ENCODE measurements around the gene NACC2.
A peak's percentile ranks its signal among the peaks of the same experiment; 100 is the strongest.

The NACC2 gene

DNA sequence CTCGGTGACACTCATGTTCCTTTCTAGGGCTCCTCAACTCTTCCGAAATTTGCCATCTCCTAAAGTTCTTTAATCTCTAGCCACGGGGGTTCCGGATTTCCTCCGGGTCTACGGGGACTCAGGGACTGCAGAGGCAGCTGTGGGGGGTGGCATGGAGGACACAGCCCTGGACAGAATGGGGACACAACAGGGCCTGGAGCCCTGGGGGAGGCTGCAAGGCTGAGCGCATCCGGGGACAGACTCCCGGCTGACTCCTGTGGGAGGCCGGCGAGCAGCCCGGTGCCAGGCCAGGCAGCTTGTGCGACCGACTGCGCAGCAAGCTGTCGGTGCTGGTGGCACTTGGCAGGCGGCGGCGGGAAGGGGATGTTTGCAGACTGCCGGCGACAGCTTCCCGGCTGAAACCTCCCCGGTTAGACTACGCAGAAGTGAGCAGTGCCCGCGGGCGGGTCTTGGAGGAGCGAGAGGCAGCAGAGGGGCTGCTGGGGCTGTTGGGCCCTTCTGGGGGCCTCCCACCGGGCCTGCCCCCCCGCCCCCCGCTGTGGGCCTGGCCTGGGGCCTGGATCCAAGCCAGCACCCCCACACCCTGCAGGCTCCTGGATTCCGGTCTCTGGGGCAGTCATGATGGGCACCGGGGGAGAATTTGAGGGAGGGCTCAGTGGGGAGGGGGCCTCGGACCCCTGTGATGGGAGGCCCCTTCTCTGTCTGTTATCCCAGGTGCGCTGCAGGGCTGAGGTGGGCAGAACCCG, 105.2 kb downstream of the NACC2 start:
- DNase-seq, result peak in 1 of 2 experiments; percentile 47

DNA sequence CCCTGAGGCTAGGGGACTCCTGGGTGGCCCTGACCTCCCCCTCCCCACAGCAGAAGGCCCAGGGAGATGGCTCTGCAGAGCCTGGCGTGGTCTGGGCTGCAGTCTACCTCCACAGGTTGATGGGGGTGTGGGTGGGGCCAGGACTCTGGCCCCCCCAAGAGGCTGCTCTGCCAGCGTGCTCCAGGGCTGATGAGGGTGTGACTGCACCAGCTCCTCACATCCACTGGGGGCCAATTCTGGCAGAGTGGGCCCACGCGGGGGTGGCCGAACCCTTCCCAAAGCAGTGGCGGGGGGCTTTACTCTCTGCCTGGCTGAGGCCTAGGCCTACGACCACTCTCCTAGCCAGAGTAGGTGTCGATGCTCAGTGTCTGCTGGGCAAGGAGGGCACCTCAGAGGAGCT, 105.9 kb downstream of the NACC2 start:
- DNase-seq, result no peak

DNA sequence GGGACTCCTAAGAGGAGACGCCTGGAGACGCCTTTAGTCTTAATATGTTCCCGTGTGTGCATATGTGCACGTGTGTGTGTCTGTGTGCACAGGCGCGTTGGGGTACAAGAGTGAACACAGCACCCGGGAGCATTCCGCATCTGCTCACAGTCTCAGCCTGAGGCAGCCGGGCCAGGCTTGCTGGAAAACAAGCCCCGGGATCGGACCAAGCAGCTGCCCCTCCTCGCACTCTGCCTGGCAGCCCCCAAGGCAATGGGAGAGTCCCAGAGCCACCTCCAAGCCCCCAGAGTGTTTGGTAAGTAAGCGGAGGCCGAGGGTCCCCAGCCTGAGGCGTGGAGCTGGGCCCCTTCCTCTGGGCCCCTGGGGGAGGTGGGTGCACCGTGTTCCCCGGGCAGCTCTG, 106.6 kb downstream of the NACC2 start:
- no peak for DNase-seq

DNA sequence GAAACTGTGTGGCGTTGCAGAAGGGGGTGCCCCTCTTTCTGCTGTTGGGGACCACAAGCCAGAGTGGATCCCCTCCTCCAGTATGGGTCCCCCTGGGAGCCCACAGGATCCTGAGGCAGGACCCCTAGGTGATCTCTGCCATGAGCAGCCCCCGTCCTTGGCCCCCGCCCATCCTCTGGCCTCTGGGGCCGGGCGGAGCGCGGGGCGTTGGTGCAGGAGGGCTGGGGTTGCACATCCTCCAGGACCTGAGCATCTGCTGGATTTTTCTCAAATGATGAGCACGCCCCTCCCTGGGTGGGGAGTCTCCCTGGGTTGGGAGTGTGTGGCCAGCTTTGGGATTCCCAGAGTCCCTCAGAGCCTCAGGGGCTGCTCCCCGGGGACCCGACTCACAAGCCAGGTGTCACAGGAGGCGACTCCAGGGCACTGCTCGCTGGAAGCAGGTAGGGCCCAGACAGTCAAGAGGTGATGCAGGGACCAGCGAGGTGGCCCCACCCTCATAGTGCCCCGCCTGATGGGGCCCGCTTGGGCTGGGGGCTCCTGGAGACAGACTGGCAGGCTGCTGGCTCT, 107.2 kb downstream of the NACC2 start:
- no peak for DNase-seq

DNA sequence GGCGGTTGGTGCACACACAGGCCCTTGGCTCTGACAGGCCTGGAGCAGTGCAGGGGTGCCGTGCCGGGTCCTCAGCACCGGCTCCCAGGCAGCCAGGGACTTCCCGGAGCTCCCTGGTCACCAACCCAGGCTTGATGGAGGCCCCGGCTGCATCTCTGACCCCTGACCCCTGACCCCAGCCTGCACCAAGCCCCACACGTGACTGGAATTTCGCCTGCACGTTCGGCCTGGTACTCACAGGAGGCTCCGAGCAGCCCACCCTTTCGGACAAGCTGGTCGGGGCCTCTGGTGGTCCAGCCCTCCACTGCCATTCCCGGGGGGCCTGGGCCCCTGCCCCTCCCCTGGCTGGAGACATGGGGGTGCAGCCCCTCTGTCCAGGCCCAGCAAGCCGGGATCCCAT, 108.5 kb downstream of the NACC2 start:
- DNase-seq, result no peak

DNA sequence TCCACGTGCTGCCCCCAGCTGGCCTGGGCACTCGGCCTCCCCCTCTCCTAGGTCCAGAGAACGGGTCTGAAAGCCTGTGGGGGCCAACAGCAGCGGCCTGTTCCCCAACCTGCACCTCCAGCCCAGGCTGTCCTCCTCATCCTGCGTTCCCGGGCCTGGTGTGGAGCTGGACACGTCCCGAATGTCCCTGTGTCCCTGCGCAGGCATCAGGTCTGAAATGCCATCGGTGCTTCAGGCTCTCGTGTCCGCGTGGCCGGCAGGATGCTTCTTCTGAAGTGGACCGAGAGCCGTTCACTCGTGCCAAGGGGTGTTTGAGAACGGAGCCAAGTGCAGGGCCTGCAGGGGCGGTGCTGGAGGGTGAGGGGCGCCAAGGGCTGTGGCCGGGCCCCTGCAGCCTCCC, 109.2 kb downstream of the NACC2 start:
- no peak for DNase-seq

DNA sequence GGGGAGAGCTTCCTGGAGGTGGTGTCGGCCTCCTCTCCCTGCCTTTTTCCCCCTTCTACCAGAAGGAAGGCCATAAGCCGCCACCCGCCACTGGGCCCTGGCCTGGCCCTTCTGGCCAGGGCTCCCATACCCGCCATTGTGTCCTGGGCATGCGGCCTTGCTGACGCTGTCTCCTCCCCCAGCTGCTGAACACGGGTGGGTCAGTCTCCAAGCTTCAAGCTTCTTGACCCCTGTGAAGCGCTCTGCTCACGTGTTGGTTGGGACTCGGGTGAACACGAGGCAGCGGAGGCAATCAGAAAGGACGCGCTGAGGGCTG, 109.7 kb downstream of the NACC2 start:
- DNase-seq, result no peak

DNA sequence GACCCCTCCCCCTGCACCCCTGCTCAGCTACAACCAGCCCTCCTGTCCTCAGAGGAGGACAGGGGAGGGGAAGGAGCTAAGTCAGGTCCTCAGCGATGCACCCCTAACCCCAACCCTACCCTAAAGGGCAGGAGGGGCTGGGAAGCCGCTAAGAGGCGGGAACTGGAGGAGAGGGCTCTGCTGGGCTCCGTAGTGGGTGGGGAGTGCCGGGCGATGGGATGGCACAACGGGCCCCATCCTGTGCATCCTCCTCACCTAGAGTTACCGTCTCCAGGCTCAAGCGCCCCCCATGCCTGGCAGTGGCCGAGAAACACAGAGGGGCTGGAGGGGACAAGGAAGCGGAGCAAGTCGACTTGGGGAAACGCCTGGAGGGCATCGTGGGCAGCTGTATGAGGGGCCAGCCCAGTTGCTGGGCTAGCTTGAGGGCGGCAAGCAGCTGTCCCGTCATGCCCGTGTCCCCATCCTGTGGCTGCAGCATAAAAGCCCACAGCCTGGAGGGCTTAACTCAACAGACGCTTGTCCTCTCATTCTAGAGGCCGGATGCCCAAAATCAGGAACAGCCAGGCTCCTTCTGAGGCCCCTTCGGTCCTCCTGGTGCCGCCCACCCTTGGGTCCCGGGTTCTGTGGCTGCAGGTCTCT, 110.9 kb downstream of the NACC2 start:
- no peak for DNase-seq

DNA sequence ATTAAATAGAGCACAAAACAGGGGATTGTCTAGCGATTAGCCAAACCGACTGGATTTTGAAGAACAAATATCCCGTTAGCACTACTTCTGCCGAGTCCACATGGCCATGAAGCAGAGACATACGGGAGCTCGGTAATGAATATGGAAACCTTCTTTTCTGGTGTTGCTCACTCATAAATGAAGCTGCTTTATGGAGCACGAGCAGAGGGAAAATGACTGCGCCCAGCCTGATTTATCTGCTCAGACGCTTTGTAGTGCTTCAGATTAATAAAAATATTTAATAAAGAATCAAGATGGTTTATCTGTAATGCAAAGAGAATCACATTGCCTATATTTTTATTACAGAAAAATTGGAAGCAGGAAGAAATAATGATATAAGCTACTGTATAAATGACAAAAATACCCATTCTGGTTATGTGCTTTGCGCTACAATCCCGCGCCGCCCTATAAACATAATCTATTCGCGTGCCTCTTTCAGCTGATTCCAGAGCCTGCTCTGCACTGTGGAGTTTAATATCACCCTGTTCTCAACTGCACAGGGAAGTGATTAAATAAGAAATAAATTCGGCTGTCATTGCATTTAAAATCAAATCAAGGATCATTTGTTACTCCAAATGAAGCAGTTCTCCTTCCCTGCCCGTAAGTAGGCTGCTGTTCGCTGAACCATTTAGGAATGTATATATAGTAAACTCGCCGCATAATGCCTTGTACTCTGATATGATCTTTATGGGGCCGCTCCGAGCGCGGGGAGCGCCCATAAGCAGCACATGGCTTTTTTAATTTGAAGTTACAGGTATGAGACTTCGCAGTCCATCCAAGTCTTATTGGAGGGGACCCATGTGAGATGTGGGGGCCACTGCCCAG, 111.6 kb downstream of the NACC2 start:
- DNase-seq, result no peak

DNA sequence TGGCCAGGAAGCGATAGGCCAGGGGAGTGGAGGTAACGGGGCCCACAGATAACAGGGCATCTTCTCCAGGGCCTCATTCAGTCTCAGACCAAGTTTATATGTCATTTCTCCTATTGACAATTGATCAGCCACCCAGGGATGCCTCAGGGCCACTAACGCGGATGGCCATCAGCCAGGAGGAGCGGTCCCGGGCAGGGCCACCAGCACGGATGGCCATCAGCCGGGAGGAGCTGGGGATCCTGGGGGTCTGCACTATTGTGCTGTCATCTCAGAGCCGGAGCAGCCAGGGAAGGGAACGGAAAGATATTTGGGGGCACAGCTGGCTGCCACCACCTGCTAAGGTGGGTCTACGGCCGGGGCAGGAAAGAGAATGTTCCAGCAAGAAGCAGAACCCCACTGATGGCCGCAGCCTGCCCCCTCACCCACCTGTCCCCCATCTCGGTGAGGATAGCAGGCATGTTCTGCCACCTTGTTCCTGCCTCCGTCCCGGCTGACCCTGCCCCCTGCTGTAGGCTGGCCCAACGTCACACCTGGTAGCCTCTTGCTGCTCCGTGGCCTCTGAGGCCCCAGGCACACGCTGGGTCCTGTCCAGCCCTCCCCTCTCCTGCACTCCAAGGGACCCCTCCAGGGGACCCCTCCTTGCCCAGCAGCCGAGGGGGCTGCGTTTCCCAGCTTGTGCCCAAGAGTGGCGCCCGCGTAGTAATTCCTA, 112.4 kb downstream of the NACC2 start:
- DNase-seq, result no peak

DNA sequence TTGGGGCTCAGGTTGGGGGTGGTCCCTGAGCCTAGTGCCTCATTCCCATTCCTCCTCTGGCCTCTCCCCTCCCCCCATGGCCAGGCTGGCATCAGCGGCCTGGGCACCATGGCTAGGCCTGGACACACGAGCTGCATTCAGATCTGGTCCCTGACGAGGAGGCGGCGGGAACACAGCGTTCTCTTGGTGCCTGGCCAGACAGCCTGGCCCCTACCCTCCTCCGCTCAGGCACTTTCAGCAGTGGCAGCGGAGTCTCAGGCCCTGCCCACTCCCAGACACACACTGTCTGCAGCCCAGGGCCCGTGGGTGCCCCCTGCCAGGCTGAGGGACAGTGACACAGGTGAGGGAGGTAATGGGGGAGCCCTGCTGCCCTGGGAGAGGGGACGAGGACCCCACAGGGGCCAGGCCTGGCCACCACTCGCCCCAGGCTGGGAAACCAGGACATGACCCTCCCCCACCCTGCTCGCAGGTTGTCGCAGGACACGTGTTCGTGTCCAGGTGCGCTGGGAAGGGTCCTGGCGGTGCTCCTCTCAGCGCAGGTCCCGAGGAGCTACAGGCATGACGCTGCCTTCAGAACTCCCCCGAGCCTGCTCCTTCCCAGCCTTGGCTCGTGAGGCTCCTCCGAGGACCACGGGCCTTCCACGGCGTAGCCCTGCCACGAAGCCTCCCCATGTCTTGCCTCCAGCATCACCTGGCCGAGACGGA, 114.0 kb downstream of the NACC2 start:
- no peak for DNase-seq

DNA sequence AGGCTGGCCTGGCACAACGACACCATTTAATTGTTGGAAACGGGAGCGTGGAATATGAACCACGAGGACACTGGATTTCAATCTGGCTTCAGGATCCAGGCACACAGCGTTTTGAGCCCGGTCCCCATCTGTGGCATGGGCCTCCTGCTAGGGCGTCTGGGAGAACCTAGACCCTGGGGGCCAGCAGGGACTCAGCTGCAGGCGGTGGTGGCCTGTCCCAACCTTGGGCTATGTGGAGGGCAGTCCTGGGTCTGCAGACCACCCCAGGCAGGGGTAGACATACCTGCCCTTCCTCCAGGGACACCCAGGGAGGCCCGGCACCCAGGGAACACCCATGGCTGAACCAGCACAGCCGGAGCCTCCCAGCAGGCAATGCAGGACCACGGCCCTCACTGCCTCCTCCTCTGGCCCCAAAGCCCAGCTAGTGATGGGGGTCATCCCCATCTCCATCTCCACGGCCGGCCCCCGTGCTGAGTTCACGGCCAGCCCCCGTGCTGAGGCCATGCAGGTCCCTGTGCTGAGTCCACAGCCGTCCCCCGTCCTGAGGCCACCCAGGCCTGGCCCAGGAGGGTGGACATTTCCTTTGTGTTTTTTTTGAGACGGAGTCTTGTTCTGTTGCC, 115.4 kb downstream of the NACC2 start:
- no peak for DNase-seq

DNA sequence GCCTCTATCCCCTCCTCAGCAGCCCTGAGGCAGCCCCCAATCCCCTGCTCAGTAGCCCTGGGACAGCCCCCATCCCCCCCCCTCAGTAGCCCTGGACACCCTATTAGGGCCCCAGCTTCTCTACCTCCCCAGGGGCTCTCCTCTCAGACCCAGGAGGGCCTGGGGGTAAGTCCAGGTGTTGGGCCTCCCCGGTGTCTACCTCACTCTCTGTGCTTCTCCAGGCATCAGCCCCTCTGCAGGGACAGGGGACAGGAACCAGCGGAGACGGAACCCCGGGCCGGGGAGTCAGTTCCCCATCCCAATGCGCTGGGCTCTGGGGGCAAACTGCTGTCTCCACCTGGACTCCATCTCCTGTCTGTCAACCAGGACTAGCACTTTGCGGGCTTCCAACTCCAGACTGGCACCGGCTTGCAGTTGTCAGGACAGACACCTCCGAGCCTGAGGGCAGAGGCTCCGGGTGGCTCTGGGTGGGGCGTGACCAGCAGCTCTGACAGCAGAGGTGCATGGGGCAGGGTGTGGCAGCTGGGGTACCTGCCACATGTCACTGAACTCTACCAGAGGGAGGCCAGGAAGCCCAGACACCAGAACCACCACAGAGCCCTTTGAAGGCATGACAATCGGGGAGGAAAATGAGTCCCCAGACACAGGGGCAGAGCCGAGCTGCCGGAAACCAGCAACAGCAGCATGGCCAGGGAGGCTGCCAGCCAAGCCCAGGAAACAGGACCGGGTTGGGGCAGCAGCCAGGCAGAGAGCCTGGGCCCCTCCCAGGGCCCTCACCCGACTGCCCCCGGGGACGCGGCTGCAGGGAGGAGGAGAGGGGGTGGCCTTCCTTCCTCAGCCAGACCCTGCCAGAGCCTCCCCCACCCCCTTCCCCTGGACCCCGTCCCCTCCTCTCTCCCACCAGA, 116.2 kb downstream of the NACC2 start:
- peak; percentile 33 to 49 for DNase-seq

DNA sequence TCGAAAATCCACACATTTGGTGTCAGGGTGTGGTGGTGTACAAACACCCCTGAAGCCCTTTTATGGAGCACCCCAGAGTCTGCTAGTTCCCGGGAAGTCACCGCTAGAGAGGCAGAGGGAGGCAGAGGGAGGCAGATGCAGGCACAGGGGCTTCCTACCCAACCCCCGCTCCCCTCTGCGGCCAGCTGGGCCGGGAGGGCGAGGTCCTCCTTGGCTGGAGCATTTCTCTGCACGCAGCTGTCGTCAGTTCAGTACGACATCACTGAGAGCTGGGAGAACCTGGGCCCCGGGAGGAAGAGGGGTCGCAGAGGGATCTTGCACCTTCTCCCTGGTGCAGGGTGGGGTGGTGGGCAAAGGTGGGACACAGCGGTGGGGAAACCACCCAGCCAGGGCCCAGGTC, 118.1 kb downstream of the NACC2 start:
- DNase-seq, result no peak

DNA sequence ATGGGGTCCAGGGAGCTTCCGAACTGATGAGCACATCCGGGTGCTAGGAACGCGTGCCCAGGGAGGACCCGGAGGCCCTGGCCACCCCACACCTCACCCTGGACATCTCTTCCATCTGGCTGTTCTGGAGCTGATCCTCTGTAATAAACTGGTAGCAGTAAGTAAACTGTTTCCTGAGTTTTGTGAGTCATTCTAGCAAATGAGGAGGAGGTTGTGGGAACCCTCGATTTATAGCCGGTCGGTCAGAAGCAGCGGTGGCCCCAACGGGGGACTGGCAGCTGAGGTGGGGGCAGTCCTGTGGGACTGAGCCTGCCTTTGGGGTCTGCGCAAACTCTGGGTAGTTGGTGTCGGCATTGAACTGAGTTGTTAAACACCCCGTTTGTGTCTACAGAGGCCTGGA, 118.6 kb downstream of the NACC2 start:
- DNase-seq, result no peak

DNA sequence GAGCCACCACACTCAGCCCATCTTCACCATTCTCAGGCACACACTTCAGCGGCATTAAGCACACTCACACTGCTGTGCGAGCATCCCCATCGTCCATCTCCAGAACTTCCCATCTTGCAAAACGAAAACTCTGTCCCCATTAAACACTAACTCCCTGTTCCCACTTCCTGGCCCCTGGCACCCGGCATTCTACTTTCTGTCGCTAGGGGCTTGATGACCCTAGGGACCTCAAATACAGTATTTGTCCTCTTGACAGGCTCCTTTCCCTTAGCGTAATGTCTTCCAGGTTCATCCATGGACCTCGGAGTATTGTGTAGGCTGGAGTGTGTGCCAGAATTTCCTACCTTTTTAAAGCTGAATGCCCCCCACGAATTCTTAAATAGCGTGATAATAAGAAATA, 119.3 kb downstream of the NACC2 start:
- DNase-seq, result no peak

DNA sequence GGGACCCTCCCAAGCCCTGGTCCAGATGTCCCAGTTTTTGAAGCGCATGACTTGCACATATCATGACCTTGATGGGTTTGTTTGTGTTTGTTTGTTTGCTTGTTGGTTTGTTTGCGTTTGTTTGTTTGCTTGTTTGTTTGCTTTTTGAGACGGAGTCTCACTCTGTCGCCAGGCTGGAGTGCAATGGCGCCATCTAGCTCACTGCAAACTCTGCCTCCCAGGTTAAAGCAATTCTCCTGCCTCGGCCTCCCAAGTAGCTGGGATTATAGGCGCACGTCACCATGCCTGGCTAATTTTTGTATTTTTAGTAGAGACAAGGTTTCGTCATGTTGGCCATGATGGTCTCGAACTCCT, 120.9 kb downstream of the NACC2 start:
- no peak for DNase-seq

DNA sequence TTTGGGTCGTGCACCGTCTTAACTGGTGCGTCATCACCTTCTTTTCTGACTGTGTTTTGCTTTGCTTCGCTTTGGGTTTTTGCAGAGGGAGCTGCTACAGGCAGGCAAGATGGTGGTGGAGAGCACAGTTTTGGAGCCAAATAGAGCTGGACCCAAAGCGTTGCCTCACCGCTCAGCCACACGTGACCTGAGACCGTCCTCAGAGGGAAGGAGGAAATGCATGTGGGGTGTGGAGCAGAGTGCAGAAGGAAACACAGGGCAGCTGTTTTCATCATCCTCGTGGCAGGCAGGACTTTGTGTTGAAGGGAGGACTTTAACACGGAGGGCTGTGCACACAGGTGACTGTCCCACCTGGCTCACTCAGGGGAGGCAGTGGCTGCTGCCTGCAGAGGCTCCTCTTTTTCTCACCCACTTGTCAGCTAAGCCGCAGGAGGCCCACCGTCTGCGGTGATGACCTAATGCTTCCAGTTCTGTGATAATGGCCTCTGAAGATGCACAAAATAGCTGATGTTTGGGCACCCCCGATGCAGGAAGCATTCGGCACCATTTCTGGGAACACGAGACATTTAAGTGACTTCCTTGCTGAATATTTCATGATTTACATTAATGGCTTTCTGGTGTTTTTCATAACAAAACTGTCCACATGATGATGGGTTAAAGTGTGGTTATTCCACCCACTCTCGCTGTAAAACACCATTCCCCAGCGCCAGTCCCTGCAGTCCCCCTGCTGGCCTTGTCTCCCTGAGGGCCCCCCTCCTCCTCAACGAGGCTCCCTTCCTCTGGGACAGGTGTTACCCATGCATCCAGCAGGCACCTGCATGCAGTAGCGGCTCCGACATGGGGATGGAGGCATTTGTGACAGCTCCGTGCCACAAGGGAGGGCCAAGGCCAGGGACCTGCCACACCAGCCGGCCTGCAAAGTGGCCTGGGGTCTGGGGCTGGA, 121.5 kb downstream of the NACC2 start:
- no peak for DNase-seq

DNA sequence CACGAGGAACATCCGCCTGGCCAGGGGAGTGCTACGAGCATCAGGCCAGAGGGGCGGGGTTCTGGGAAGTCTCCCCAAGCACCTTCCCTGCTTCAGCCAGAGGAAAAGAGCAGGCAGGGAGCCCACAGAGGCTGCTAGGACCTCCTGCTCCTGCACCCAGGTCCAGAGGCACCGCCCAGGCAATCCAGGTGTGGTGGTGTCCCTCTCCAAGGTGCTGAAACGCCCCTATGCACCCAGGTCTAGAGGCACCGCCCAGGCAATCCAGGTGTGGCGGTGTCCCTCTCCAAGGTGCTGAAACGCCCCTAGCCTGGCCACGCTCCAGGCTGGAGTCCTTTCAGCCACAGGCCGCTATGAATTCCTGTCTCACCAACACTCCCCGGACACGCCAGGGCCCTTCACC, 123.2 kb downstream of the NACC2 start:
- peak; percentile 43 to 60 for DNase-seq
